ENCODE results near the gene MED8. TPM values are rescaled to one million over a fixed set of nuclear protein-coding genes. Genes with fewer than 3 reads are reported as not detected.

Gene MED8
- total and polyA plus RNA-seq, 2 of the 13 experiments (the other 11 are each of a cell fraction or from before 2014, with no cell fraction given), result 16.9 to 77.4 TPM

GRCh38 chr1:43358121-43358745, 31.4 kb downstream of the MED8 start (continued):
- no peak for TF ChIP-seq PRDM15 (CRISPR knock-in tag; IDR thresholded peaks at IDR 0.05)
- TF ChIP-seq THAP11 (CRISPR knock-in tag; IDR thresholded peaks at IDR 0.05), result no peak; the same call in 1 of the 2 replicates
- no peak for TF ChIP-seq FOXC1 (CRISPR knock-in tag; IDR thresholded peaks at IDR 0.05; ENCODE audit: borderline replicate concordance)
- TF ChIP-seq FOXA1 (IDR thresholded peaks at IDR 0.05), result no peak
- TF ChIP-seq FOXA1 (CRISPR knock-in tag; IDR thresholded peaks at IDR 0.05), result no peak
- TF ChIP-seq, protein P1, sequence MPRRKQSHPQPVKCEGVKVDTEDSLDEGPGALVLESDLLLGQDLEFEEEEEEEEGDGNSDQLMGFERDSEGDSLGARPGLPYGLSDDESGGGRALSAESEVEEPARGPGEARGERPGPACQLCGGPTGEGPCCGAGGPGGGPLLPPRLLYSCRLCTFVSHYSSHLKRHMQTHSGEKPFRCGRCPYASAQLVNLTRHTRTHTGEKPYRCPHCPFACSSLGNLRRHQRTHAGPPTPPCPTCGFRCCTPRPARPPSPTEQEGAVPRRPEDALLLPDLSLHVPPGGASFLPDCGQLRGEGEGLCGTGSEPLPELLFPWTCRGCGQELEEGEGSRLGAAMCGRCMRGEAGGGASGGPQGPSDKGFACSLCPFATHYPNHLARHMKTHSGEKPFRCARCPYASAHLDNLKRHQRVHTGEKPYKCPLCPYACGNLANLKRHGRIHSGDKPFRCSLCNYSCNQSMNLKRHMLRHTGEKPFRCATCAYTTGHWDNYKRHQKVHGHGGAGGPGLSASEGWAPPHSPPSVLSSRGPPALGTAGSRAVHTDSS (CRISPR knock-in tag; conservative IDR thresholded peaks at IDR 0.05), result no peak
- no peak for TF ChIP-seq MAFF (IDR thresholded peaks at IDR 0.05; ENCODE audit: low read depth, low read length)
- no peak for TF ChIP-seq JARID2 (CRISPR knock-in tag; IDR thresholded peaks at IDR 0.05; ENCODE audit: insufficient replicate concordance)
- TF ChIP-seq FOXK1 (CRISPR knock-in tag; IDR thresholded peaks at IDR 0.05; ENCODE audit: borderline replicate concordance, low read depth), result no peak
- TF ChIP-seq HBP1 (CRISPR knock-in tag; IDR thresholded peaks at IDR 0.05; ENCODE audit: low read depth), result no peak
- TF ChIP-seq CTCF (CRISPR knock-in tag; IDR thresholded peaks at IDR 0.05), result peak; percentile 63
- TF ChIP-seq NFIC (IDR thresholded peaks at IDR 0.05; ENCODE audit: low read length), result no peak
- 0 out of 2 replicates have a peak, but pooled peaks have one; percentile 13 for TF ChIP-seq KAT7 (CRISPR knock-in tag; IDR thresholded peaks at IDR 0.05; ENCODE audit: borderline replicate concordance)
- no peak for TF ChIP-seq SP140L (CRISPR knock-in tag; IDR thresholded peaks at IDR 0.05; ENCODE audit: borderline replicate concordance)
- no peak for TF ChIP-seq NRL (CRISPR knock-in tag; IDR thresholded peaks at IDR 0.05; ENCODE audit: borderline replicate concordance)
- no peak for TF ChIP-seq TOPORS (CRISPR knock-in tag; IDR thresholded peaks at IDR 0.05)
- no peak for TF ChIP-seq FOXA3 (CRISPR knock-in tag; IDR thresholded peaks at IDR 0.05)
- TF ChIP-seq ZNF274 (CRISPR knock-in tag; IDR thresholded peaks at IDR 0.05), result 0 out of 2 replicates have a peak, but pooled peaks have one; percentile 31
- TF ChIP-seq POLR2G (IDR thresholded peaks at IDR 0.05; ENCODE audit: low read depth, low read length), result peak; percentile 58
- no peak for TF ChIP-seq CREB3 (CRISPR knock-in tag; IDR thresholded peaks at IDR 0.05)
- no peak for TF ChIP-seq RBFOX2 (IDR thresholded peaks at IDR 0.05; ENCODE audit: low read depth, low read length)
- peak; percentile 70 for TF ChIP-seq PHF8 (CRISPR knock-in tag; IDR thresholded peaks at IDR 0.05)

All from HepG2 (cell line).